ENCODE results near the gene TMEM132D.

DNA sequence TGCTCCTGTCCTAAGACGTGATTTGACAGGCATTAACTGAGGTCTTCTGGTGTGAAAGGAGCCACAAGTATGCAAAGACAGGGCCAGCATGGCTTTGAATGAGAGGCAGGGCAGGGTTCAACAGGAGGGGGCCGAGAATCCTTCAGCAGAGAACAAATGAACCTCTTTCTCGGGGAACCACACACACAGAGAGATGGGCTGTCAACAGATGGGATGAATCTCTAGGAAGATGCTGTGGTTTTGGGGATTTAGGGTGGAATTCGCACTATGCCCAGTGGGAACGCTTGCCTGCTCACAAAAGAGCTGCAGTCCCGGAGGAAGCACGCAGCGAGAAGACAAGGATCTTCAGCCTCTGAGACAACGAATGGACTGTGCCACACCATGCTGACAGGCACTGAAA, 537.2 kb downstream of the TMEM132D start:
- TF ChIP-seq, protein P1, sequence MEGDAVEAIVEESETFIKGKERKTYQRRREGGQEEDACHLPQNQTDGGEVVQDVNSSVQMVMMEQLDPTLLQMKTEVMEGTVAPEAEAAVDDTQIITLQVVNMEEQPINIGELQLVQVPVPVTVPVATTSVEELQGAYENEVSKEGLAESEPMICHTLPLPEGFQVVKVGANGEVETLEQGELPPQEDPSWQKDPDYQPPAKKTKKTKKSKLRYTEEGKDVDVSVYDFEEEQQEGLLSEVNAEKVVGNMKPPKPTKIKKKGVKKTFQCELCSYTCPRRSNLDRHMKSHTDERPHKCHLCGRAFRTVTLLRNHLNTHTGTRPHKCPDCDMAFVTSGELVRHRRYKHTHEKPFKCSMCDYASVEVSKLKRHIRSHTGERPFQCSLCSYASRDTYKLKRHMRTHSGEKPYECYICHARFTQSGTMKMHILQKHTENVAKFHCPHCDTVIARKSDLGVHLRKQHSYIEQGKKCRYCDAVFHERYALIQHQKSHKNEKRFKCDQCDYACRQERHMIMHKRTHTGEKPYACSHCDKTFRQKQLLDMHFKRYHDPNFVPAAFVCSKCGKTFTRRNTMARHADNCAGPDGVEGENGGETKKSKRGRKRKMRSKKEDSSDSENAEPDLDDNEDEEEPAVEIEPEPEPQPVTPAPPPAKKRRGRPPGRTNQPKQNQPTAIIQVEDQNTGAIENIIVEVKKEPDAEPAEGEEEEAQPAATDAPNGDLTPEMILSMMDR (IDR thresholded peaks at IDR 0.05): no peak
- no peak for TF ChIP-seq POLR2AphosphoS5 (IDR thresholded peaks at IDR 0.05)

All from gastroesophageal sphincter (tissue), 3 donors.